DOHH2 (cell line): Measurements from ENCODE around the gene MRPL44.

ENCODE experiments used
- H3F3A ChIP-seq: fragments of 200-600 bp; sonication (generic), shearing (Covaris generic); 2 replicates; pipeline ENCODE4 v1.6.0; 2016; ENCODE audit warnings: antibody characterized with exemption, mild to moderate bottlenecking; ENCODE audit not compliant: control insufficient read depth, insufficient read depth
- H3K27ac ChIP-seq: fragments of 200-600 bp; sonication (generic); 2 replicates; pipeline ENCODE4 v1.5.1; 2014; ENCODE audit warnings: low read depth, mild to moderate bottlenecking, low read length, moderate library complexity
- H3K27me3 ChIP-seq: fragments of 200-600 bp; sonication (generic); 2 replicates; pipeline ENCODE4 v1.6.1; 2014; ENCODE audit warnings: mild to moderate bottlenecking, low read length, mixed read lengths; ENCODE audit not compliant: control insufficient read depth
- H3K36me3 ChIP-seq: fragments of 200-600 bp; sonication (generic); 2 replicates; pipeline ENCODE4 v1.6.1; 2014; ENCODE audit warnings: mild to moderate bottlenecking, low read length, moderate library complexity, mixed read lengths; ENCODE audit not compliant: control insufficient read depth
- H3K4me1 ChIP-seq: fragments of 200-600 bp; sonication (generic); 2 replicates; pipeline ENCODE4 v1.6.1; 2014; ENCODE audit warnings: mild to moderate bottlenecking, low read length, mixed read lengths; ENCODE audit not compliant: control insufficient read depth
- H3K4me2 ChIP-seq: fragments of 200-600 bp; sonication (generic); 2 replicates; pipeline ENCODE4 v1.6.0; 2014; ENCODE audit warnings: mild to moderate bottlenecking, low read length, moderate library complexity
- H3K4me3 ChIP-seq: fragments of 200-600 bp; sonication (generic); 2 replicates; pipeline ENCODE4 v1.5.1; 2014; ENCODE audit warnings: mild to moderate bottlenecking, low read length, mixed read lengths
- H3K79me2 ChIP-seq: fragments of 200-600 bp; sonication (generic); 2 replicates; pipeline ENCODE4 v1.6.1; 2014; ENCODE audit warnings: mild to moderate bottlenecking, low read length, mixed read lengths; ENCODE audit not compliant: control insufficient read depth
- H3K9me2 ChIP-seq: fragments of 200-600 bp; sonication (generic); replicated peaks from 2 replicates; pipeline ENCODE4 v1.6.1; 2014; ENCODE audit warnings: mild to moderate bottlenecking, low read length, mixed read lengths; ENCODE audit not compliant: control insufficient read depth
- H3K9me3 ChIP-seq: fragments of 200-600 bp; sonication (generic); 2 replicates; pipeline ENCODE4 v1.6.1; 2014; ENCODE audit warnings: antibody characterized with exemption, low read length, mixed read lengths; ENCODE audit not compliant: control insufficient read depth, insufficient read depth
- H4K20me1 ChIP-seq: fragments of 200-600 bp; sonication (generic); 2 replicates; pipeline ENCODE4 v1.6.0; 2014; ENCODE audit warnings: low read depth, mild to moderate bottlenecking, antibody characterized with exemption, low read length, moderate library complexity; ENCODE audit not compliant: control insufficient read depth, insufficient read depth
- EZH2phosphoT487 ChIP-seq: fragments of 200-600 bp; sonication (generic); IDR thresholded peaks from 2 replicates; pipeline ENCODE4 v1.6.1; 2017; ENCODE audit warnings: borderline replicate concordance, mild to moderate bottlenecking, antibody characterized with exemption, low read length, moderate library complexity, mixed read lengths
- TF ChIP-seq, protein P1 (sequence below): fragments of 200-600 bp; sonication (generic); IDR thresholded peaks from one replicate; pipeline ENCODE4 v1.5.1; 2014; ENCODE audit warnings: antibody characterized with exemption, mild to moderate bottlenecking, low read depth, low read length; ENCODE audit not compliant: poor library complexity, severe bottlenecking

MRPL44 gene

GRCh38 chr2:223918671-223919134 is 38.6 kb upstream of the MRPL44 start:
- H3K4me2 ChIP-seq, result no peak overlapping the region
- TF ChIP-seq, protein P1, sequence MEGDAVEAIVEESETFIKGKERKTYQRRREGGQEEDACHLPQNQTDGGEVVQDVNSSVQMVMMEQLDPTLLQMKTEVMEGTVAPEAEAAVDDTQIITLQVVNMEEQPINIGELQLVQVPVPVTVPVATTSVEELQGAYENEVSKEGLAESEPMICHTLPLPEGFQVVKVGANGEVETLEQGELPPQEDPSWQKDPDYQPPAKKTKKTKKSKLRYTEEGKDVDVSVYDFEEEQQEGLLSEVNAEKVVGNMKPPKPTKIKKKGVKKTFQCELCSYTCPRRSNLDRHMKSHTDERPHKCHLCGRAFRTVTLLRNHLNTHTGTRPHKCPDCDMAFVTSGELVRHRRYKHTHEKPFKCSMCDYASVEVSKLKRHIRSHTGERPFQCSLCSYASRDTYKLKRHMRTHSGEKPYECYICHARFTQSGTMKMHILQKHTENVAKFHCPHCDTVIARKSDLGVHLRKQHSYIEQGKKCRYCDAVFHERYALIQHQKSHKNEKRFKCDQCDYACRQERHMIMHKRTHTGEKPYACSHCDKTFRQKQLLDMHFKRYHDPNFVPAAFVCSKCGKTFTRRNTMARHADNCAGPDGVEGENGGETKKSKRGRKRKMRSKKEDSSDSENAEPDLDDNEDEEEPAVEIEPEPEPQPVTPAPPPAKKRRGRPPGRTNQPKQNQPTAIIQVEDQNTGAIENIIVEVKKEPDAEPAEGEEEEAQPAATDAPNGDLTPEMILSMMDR, result no peak
- no peak for TF ChIP-seq EZH2phosphoT487
- no peaks in the 10 kb centered on the region for H3K9me3 ChIP-seq
- H3K27ac ChIP-seq, result no peak overlapping the region
- H3K9me2 ChIP-seq, result no peaks in the 10 kb centered on the region
- no peaks in the 10 kb centered on the region for H3K4me1 ChIP-seq
- H3K79me2 ChIP-seq, result no peaks in the 10 kb centered on the region
- no peak overlapping the region for H3K4me3 ChIP-seq
- no peaks in the 10 kb centered on the region for H3K36me3 ChIP-seq
- H3F3A ChIP-seq, result no peaks in the 10 kb centered on the region
- no peaks in the 10 kb centered on the region for H4K20me1 ChIP-seq
- H3K27me3 ChIP-seq, result no peaks in the 10 kb centered on the region

DNA sequence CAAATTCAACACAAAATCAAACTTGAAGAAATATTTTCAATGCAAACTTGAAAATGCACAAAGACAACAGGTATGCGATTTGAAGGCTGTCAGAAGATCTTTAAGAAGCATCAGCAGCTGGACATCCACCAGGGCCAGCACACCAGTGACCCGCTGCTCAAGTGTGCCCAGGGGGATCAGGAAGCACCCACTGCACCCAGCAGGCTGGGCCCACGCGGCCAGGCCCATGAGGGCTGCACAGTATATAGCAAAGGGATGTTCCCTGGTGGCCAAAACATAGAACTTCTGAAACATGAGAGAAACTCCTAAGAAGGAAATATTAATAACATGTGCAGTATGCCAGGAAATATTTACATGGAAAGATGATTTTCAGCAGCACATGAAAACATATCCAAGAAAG is 37.2 kb upstream of the MRPL44 start:
- no peaks in the 10 kb centered on the region for H3K79me2 ChIP-seq
- TF ChIP-seq, protein P1, result no peak
- no peak for TF ChIP-seq EZH2phosphoT487

GRCh38 chr2:223921204-223921603 is 36.1 kb upstream of the MRPL44 start:
- Histone ChIP-seq H3K9me3 (no peaks in the 10 kb centered on the region), H3F3A (no peaks in the 10 kb centered on the region), H3K4me3 (no peak overlapping the region), H3K4me2 (no peak overlapping the region), H3K27me3 (no peaks in the 10 kb centered on the region), H3K36me3 (no peaks in the 10 kb centered on the region), H4K20me1 (no peaks in the 10 kb centered on the region), H3K9me2 (no peaks in the 10 kb centered on the region), H3K4me1 (no peaks in the 10 kb centered on the region), H3K27ac (no peak overlapping the region), H3K79me2 (no peaks in the 10 kb centered on the region)
- TF ChIP-seq, protein P1, result no peak
- TF ChIP-seq EZH2phosphoT487, result no peak

More for the DNA sequence above, 37.2 kb upstream of the MRPL44 start:
- Histone ChIP-seq H3K4me3 (no peak overlapping the region), H3K36me3 (no peaks in the 10 kb centered on the region), H3K4me2 (no peak overlapping the region), H3F3A (no peaks in the 10 kb centered on the region), H3K27me3 (no peaks in the 10 kb centered on the region), H3K9me2 (no peaks in the 10 kb centered on the region), H3K27ac (no peak overlapping the region), H3K4me1 (no peaks in the 10 kb centered on the region), H3K9me3 (no peaks in the 10 kb centered on the region), H4K20me1 (no peaks in the 10 kb centered on the region)
